ENCODE results near the gene SLC38A4. TPM values are rescaled to one million over a fixed set of nuclear protein-coding genes. Genes with fewer than 3 reads are reported as not detected.

Gene SLC38A4
- total RNA-seq, 1 experiment from 2014 or later = not detected

- no peak overlapping the region for H3K4me2 ChIP-seq (ENCODE audit: low read length)
- ChIA-PET CTCF (no interaction called here), RAD21 (ENCODE audit: low non-redundant PET in 1 of 2, low total read pairs in 2 of 2, uncharacterized antibody in 2 of 2, unreplicated experiment in 2 of 2) (no interaction called here), POLR2A (no interaction called here)
- no peak for TF ChIP-seq FOSL1 (IDR thresholded peaks at IDR 0.05; ENCODE audit: low read depth)
- no peak for TF ChIP-seq SRF (IDR thresholded peaks at IDR 0.05; ENCODE audit: low read depth)
- TF ChIP-seq CBX3 (IDR thresholded peaks at IDR 0.05; ENCODE audit: low read depth) = no peak
- TF ChIP-seq MAX (IDR thresholded peaks at IDR 0.05) = no peak
- TF ChIP-seq JUND (IDR thresholded peaks at IDR 0.05) = no peak
- no peaks in the 10 kb centered on the region for H3K4me1 ChIP-seq (ENCODE audit: control insufficient read depth in 1 of 2, insufficient read depth in 2 of 2, low read length in 2 of 2)
- no TSS peak for BruUV-seq (replicated peaks)
- H3K27ac ChIP-seq (ENCODE audit: low read depth, low read length) = no peak overlapping the region
- H4K20me1 ChIP-seq (ENCODE audit: insufficient read depth) = no peaks in the 10 kb centered on the region
- no peaks in the 10 kb centered on the region for H3K9me2 ChIP-seq (ENCODE audit: insufficient read depth)
- no peaks in the 10 kb centered on the region for H3K79me2 ChIP-seq (ENCODE audit: insufficient read depth, low read length)
- intact Hi-C loops (cut with micrococcal nuclease) = no loop called here
- H3K36me3 ChIP-seq (ENCODE audit: control insufficient read depth in 1 of 2, insufficient read depth in 2 of 2, low read length in 2 of 2) = no peaks in the 10 kb centered on the region
- no peak overlapping the region for H2AFZ ChIP-seq (ENCODE audit: low read depth, low read length, poor library complexity, severe bottlenecking)
- ATAC-seq (no peak), DNase-seq (ENCODE audit: low read depth, low spot score) (no peak)
- H3K27me3 ChIP-seq (ENCODE audit: insufficient read depth, low read length) = no peaks in the 10 kb centered on the region
- H3K9ac ChIP-seq (ENCODE audit: low read length) = no peak overlapping the region
- H3K4me3 ChIP-seq (replicated peaks in 1 of 2; ENCODE audit: low read depth in 1 of 2, low read length in 2 of 2) = no peak overlapping the region
- no peaks in the 10 kb centered on the region for H3K9me3 ChIP-seq (ENCODE audit: control insufficient read depth in 1 of 2, insufficient read depth in 1 of 2, low read depth in 1 of 2, low read length in 2 of 2)
These were observed 29.8 kb downstream of the SLC38A4 start for GRCh38 chr12:46795988-46796387.

- no peaks in the 10 kb centered on the region for H3K79me2 ChIP-seq (ENCODE audit: insufficient read depth, low read length)
- CTCF ChIA-PET = no interaction called here
- intact Hi-C loops (cut with micrococcal nuclease) = no loop called here
- H3K9ac ChIP-seq (ENCODE audit: low read length) = no peak overlapping the region
- no peak overlapping the region for H3K27ac ChIP-seq (ENCODE audit: low read depth, low read length)
- ATAC-seq (no peak), DNase-seq (ENCODE audit: low read depth, low spot score) (no peak)
- H3K4me2 ChIP-seq (ENCODE audit: low read length) = no peak overlapping the region
- H3K9me3 ChIP-seq (ENCODE audit: control insufficient read depth in 1 of 2, insufficient read depth in 1 of 2, low read depth in 1 of 2, low read length in 2 of 2) = no peaks in the 10 kb centered on the region
- RAD21 ChIA-PET (ENCODE audit: low non-redundant PET in 1 of 2, low total read pairs in 2 of 2, uncharacterized antibody in 2 of 2, unreplicated experiment in 2 of 2) = no interaction called here
- H3K4me3 ChIP-seq (replicated peaks in 1 of 2; ENCODE audit: low read depth in 1 of 2, low read length in 2 of 2) = no peak overlapping the region
- POLR2A ChIA-PET = no interaction called here
- no peaks in the 10 kb centered on the region for H3K27me3 ChIP-seq (ENCODE audit: insufficient read depth, low read length)
- no peaks in the 10 kb centered on the region for H3K36me3 ChIP-seq (ENCODE audit: control insufficient read depth in 1 of 2, insufficient read depth in 2 of 2, low read length in 2 of 2)
- H4K20me1 ChIP-seq (ENCODE audit: insufficient read depth) = no peaks in the 10 kb centered on the region
- H3K4me1 ChIP-seq (ENCODE audit: control insufficient read depth in 1 of 2, insufficient read depth in 2 of 2, low read length in 2 of 2) = no peaks in the 10 kb centered on the region
- no peak overlapping the region for H2AFZ ChIP-seq (ENCODE audit: low read depth, low read length, poor library complexity, severe bottlenecking)
- no peaks in the 10 kb centered on the region for H3K9me2 ChIP-seq (ENCODE audit: insufficient read depth)
- BruUV-seq (replicated peaks) = no TSS peak
- TF ChIP-seq, protein P1, sequence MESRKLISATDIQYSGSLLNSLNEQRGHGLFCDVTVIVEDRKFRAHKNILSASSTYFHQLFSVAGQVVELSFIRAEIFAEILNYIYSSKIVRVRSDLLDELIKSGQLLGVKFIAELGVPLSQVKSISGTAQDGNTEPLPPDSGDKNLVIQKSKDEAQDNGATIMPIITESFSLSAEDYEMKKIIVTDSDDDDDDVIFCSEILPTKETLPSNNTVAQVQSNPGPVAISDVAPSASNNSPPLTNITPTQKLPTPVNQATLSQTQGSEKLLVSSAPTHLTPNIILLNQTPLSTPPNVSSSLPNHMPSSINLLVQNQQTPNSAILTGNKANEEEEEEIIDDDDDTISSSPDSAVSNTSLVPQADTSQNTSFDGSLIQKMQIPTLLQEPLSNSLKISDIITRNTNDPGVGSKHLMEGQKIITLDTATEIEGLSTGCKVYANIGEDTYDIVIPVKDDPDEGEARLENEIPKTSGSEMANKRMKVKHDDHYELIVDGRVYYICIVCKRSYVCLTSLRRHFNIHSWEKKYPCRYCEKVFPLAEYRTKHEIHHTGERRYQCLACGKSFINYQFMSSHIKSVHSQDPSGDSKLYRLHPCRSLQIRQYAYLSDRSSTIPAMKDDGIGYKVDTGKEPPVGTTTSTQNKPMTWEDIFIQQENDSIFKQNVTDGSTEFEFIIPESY (IDR thresholded peaks at IDR 0.05; ENCODE audit: extremely low read depth, insufficient replicate concordance, low read length) = no peak
- TF ChIP-seq RAD21 (IDR thresholded peaks at IDR 0.05; ENCODE audit: low read depth) = no peak
- TF ChIP-seq SIN3A (IDR thresholded peaks at IDR 0.05; ENCODE audit: low read depth) = no peak
- TF ChIP-seq EZH2phosphoT487 (IDR thresholded peaks at IDR 0.05; ENCODE audit: borderline replicate concordance) = no peak
- no peak for TF ChIP-seq POLR2A (IDR thresholded peaks at IDR 0.05; ENCODE audit: borderline replicate concordance, extremely low read depth, insufficient read depth, insufficient read length)
- TF ChIP-seq CEBPB (IDR thresholded peaks at IDR 0.05; ENCODE audit: low read depth) = no peak
- no peak for TF ChIP-seq FOSL1 (IDR thresholded peaks at IDR 0.05; ENCODE audit: low read depth)
- no peak for TF ChIP-seq CTCF (IDR thresholded peaks at IDR 0.05 in 2 of 3, conservative IDR thresholded peaks at IDR 0.05 in 1 of 3; ENCODE audit: borderline replicate concordance in 1 of 3, insufficient read depth in 1 of 3, low read depth in 2 of 3, low read length in 2 of 3)
- no peak for TF ChIP-seq YY1 (IDR thresholded peaks at IDR 0.05; ENCODE audit: extremely low read depth, insufficient replicate concordance, low read depth, low read length)
- TF ChIP-seq EGR1 (IDR thresholded peaks at IDR 0.05; ENCODE audit: low read depth) = no peak
- TF ChIP-seq, protein P2, sequence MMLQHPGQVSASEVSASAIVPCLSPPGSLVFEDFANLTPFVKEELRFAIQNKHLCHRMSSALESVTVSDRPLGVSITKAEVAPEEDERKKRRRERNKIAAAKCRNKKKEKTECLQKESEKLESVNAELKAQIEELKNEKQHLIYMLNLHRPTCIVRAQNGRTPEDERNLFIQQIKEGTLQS (IDR thresholded peaks at IDR 0.05) = no peak
- TF ChIP-seq SRF (IDR thresholded peaks at IDR 0.05; ENCODE audit: low read depth) = no peak
- no peak for TF ChIP-seq CBX3 (IDR thresholded peaks at IDR 0.05; ENCODE audit: low read depth)
- no peak for TF ChIP-seq ZFX (IDR thresholded peaks at IDR 0.05)
- TF ChIP-seq POLR2AphosphoS5 (IDR thresholded peaks at IDR 0.05; ENCODE audit: low read depth, low read length) = no peak
These were observed 31.1 kb downstream of the SLC38A4 start for GRCh38 chr12:46794593-46795190.

All from HCT116 (cell line).